ENCODE data around the gene LPCAT1. TPM values are rescaled to one million over a fixed set of nuclear protein-coding genes. Genes with fewer than 3 reads are reported as not detected.

LPCAT1 gene
- total RNA-seq, 1 donor = 41.3 TPM

- no peak for TF ChIP-seq CTCF (IDR thresholded peaks at IDR 0.05; ENCODE audit: insufficient read depth, low read length)
- no peak for DNase-seq (ENCODE audit: low read depth)
- no peak overlapping the region for H3K4me3 ChIP-seq (ENCODE audit: low read depth, low read length)
Measured at GRCh38 chr5:1415626-1416360, 108.0 kb downstream of the LPCAT1 start.

- no peak overlapping the region for H3K4me3 ChIP-seq (ENCODE audit: low read depth, low read length)
- no peak for DNase-seq (ENCODE audit: low read depth)
- TF ChIP-seq CTCF (IDR thresholded peaks at IDR 0.05; ENCODE audit: insufficient read depth, low read length) = no peak
Measured at GRCh38 chr5:1415059-1415425, 108.7 kb downstream of the LPCAT1 start.

GRCh38 chr5:1414311-1415058 lies 109.3 kb downstream of the LPCAT1 start:
- no peak for DNase-seq (ENCODE audit: low read depth)
- no peak overlapping the region for H3K4me3 ChIP-seq (ENCODE audit: low read depth, low read length)
- no peak for TF ChIP-seq CTCF (IDR thresholded peaks at IDR 0.05; ENCODE audit: insufficient read depth, low read length)

GRCh38 chr5:1413611-1414241 lies 110.0 kb downstream of the LPCAT1 start:
- TF ChIP-seq CTCF (IDR thresholded peaks at IDR 0.05; ENCODE audit: insufficient read depth, low read length) = no peak
- no peak for DNase-seq (ENCODE audit: low read depth)

GRCh38 chr5:1413211-1413610 lies 110.5 kb downstream of the LPCAT1 start:
- TF ChIP-seq CTCF (IDR thresholded peaks at IDR 0.05; ENCODE audit: insufficient read depth, low read length) = no peak
- no peak overlapping the region for H3K4me3 ChIP-seq (ENCODE audit: low read depth, low read length)
- no peak for DNase-seq (ENCODE audit: low read depth)

More at GRCh38 chr5:1413611-1414241, 110.0 kb downstream of the LPCAT1 start:
- no peak overlapping the region for H3K4me3 ChIP-seq (ENCODE audit: low read depth, low read length)

GRCh38 chr5:1412621-1413020 lies 111.1 kb downstream of the LPCAT1 start:
- H3K4me3 ChIP-seq (ENCODE audit: low read depth, low read length) = no peak overlapping the region
- DNase-seq (ENCODE audit: low read depth) = no peak
- TF ChIP-seq CTCF (IDR thresholded peaks at IDR 0.05; ENCODE audit: insufficient read depth, low read length) = no peak

Data from fibroblast of the aortic adventitia (primary cell).